ENCODE results near the gene ABCA3. TPM values are rescaled to one million over a fixed set of nuclear protein-coding genes. Genes with fewer than 3 reads are reported as not detected.

Gene ABCA3
- total and polyA plus RNA-seq, 2 of the 8 experiments (the other 6 are each of a cell fraction or from before 2014, with no cell fraction given) = 5.7 to 7.9 TPM

DNA sequence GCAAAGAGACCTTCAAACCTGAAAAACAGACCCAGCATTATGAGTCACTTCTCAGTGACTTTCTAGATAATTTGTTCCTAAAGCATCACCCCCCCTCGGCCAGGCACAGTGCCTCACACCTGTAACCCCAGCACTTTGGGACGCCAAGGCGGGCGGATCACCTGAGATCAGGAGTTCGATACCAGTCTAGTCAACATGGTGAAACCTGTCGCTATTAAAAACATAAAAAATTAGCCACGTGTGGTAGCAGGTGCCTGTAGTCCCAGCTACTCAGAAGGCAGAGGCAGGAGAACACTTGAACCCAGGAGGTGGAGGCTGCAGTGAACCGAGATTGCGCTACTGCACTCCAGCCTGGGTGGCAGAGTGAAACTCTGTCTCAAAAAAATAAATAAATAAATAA is 48.3 kb downstream of the ABCA3 start:
- H3K79me1 ChIP-seq (ENCODE audit: low read depth, low read length) = no peaks in the 10 kb centered on the region
- POLR2A ChIA-PET (ENCODE audit: partially characterized antibody) = interaction anchor here (0.5 to 0.6 kb wide), 3 partner anchors 113 to 512 kb away, joined by 3 to 4 read pairs (median 3); no protein-coding TSS in a partner anchor
- no peak for FAIRE-seq
- no peak overlapping the region for H2BK120ac ChIP-seq (replicated peaks; ENCODE audit: low read depth, low read length)
- no peaks in the 10 kb centered on the region for H3K9me3 ChIP-seq (ENCODE audit: insufficient read depth in 2 of 2, low read depth in 1 of 2, low read length in 1 of 2)
- WGBS, 2 experiments (ENCODE audit: extremely low coverage in 1 of 2, insufficient coverage in 1 of 2, insufficient read length in 1 of 2, insufficient replicate concordance in 2 of 2, low coverage in 1 of 2, low lambda C conversion rate in 2 of 2, missing lambda C conversion rate in 1 of 2) = 93% methylated on average over 9 of the region's 9 CpGs; no CpG with 5 or more reads in 1 of the 2 experiments
- H4K5ac ChIP-seq (ENCODE audit: insufficient read length, low read depth, low read length) = no peak overlapping the region
- H4K8ac ChIP-seq (ENCODE audit: extremely low read depth, insufficient read depth, low read length) = no peak overlapping the region
- H3K9ac ChIP-seq (replicated peaks in 1 of 4; ENCODE audit: extremely low read depth in 1 of 4, low read depth in 3 of 4, low read length in 3 of 4) = no peak overlapping the region
- no peak for DNase-seq (ENCODE audit: low read depth in 1 of 2, low spot score in 2 of 2)
- no peak overlapping the region for H3K18ac ChIP-seq (ENCODE audit: extremely low read depth, low read length)
- H3K4me3 ChIP-seq (ENCODE audit: extremely low read depth in 1 of 4, insufficient read depth in 2 of 4, low read depth in 3 of 4, low read length in 4 of 4) = no peak overlapping the region
- no peaks in the 10 kb centered on the region; a peak in 1 of 8 replicates for H3K36me3 ChIP-seq (ENCODE audit: control insufficient read depth in 2 of 4, insufficient read depth in 4 of 4, low read length in 3 of 4)
- no peak overlapping the region for H2BK5ac ChIP-seq (ENCODE audit: low read depth, low read length)
- H2AFZ ChIP-seq (ENCODE audit: low read length) = no peak overlapping the region
- TF ChIP-seq POU5F1 (IDR thresholded peaks at IDR 0.05; ENCODE audit: low read depth, low read length) = no peak
- TF ChIP-seq HDAC6 (IDR thresholded peaks at IDR 0.05; ENCODE audit: low read depth, low read length) = no peak
- no peak for TF ChIP-seq SUZ12 (IDR thresholded peaks at IDR 0.05; ENCODE audit: low read length)
- no peak for TF ChIP-seq CTBP2 (IDR thresholded peaks at IDR 0.05; ENCODE audit: borderline replicate concordance, insufficient read depth, insufficient read length, low read length)
- TF ChIP-seq NRF1 (IDR thresholded peaks at IDR 0.05; ENCODE audit: low read depth, low read length) = no peak
- no peak for TF ChIP-seq EZH2 (IDR thresholded peaks at IDR 0.05; ENCODE audit: low read depth, low read length, severe bottlenecking)
- no peak for TF ChIP-seq JUND (IDR thresholded peaks at IDR 0.05; ENCODE audit: low read length)
- H2BK15ac ChIP-seq (ENCODE audit: low read length) = no peak overlapping the region
- no peaks in the 10 kb centered on the region for H3K27me3 ChIP-seq (replicated peaks in 1 of 4; ENCODE audit: control insufficient read depth in 3 of 4, extremely low read depth in 1 of 4, insufficient read depth in 3 of 4, low read length in 3 of 4)
- no peak overlapping the region for H3K4me2 ChIP-seq (ENCODE audit: insufficient read depth in 1 of 2, low read depth in 2 of 2, low read length in 2 of 2)
- no peaks in the 10 kb centered on the region for H4K20me1 ChIP-seq (replicated peaks in 1 of 2; ENCODE audit: control insufficient read depth in 1 of 2, insufficient read depth in 2 of 2, low read length in 2 of 2)
- H2BK20ac ChIP-seq (ENCODE audit: low read length) = no peak overlapping the region
- H3K14ac ChIP-seq (ENCODE audit: insufficient read length) = no peak overlapping the region
- no peak overlapping the region for H2BK12ac ChIP-seq (ENCODE audit: low read depth, low read length)
- peaks cover 0 to 4% (median 1%) of the 10 kb centered on the region in 4 experiments; a peak in 3 of 7 replicates for H3K4me1 ChIP-seq (replicated peaks in 1 of 4; ENCODE audit: control insufficient read depth in 3 of 4, insufficient read depth in 4 of 4, low read length in 3 of 4)
- no peak overlapping the region for H3K23ac ChIP-seq (ENCODE audit: insufficient read length)
- H2AK5ac ChIP-seq (ENCODE audit: low read depth, low read length) = no peak overlapping the region
- no peak overlapping the region for H3K56ac ChIP-seq (replicated peaks; ENCODE audit: insufficient read length, low read depth, low read length)
- H4K91ac ChIP-seq (replicated peaks; ENCODE audit: insufficient read length, low read length) = no peak overlapping the region
- no peak overlapping the region for H3K27ac ChIP-seq (ENCODE audit: low read depth, low read length)
- no peaks in the 10 kb centered on the region for H3K23me2 ChIP-seq (ENCODE audit: low read depth, low read length)
- no peaks in the 10 kb centered on the region for H3K79me2 ChIP-seq (ENCODE audit: control insufficient read depth in 1 of 2, insufficient read depth in 2 of 2, low read length in 2 of 2)
- CTCF ChIA-PET (ENCODE audit: partially characterized antibody) = interaction anchor here (0.7 to 1.7 kb wide), 4 partner anchors 14 to 294 kb away, joined by 3 to 5 read pairs (median 3); no protein-coding TSS in a partner anchor
- no peak overlapping the region for H3K4ac ChIP-seq (replicated peaks; ENCODE audit: insufficient read length, low read depth, low read length)

All from H1 (cell line).